Right forelimb (tissue), 1 donor: ENCODE data around the gene SPARC.
"Not testable (repeated sequence)": the region's sequence is repeated elsewhere in the genome, so short reads cannot be mapped to it uniquely, and the experiment has no call there.

Experiments
- DNase-seq: peaks from one replicate; pipeline ENCODE4 v3.0.0-alpha.2; 2018

Gene SPARC, protein sequence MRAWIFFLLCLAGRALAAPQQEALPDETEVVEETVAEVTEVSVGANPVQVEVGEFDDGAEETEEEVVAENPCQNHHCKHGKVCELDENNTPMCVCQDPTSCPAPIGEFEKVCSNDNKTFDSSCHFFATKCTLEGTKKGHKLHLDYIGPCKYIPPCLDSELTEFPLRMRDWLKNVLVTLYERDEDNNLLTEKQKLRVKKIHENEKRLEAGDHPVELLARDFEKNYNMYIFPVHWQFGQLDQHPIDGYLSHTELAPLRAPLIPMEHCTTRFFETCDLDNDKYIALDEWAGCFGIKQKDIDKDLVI

DNA sequence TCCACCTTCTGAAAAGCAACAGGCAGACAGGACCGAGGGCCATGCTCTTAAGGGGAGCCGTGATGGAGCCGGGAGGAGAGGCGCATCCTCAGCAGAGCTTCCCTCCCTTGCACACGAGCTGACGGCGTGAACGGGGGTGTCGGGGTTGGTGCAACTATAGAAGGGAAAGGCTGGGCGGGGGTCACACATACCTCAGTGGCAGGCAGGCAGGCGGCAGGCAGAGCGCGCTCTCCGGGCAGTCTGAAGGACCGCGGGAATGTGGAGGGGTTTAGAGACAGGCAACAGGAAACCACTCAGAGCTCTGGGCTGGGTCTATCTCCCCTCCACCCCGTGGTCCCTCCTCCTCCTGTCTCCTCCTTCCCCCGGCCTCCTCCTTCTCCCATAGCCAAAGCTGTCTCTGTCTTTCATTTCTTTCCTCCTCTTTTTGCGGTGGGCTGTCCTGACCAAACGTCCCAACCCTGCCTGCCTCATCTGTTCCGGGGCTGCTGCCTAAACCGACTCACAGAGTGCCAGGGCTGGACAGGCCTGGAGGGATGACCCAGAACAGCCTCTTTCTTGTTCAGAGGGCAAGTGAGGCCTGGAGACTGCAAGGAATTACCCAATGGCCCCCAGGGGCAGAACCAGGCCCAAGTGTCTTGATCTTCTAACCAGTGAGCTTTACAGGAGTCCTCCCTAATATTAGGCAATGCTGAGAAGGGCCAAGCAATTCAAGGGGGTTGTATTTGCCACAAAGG, at the start of gene SPARC:
SPARC (minus strand) TSS at position 242 of the 734 bp plus-strand sequence. CDS start 10,727 bp downstream, outside the sequence.
- peak; percentile 95 for DNase-seq

- no peak for DNase-seq
Measured at GRCh38 chr5:151735646-151736045, 48.9 kb upstream of the SPARC start.

GRCh38 chr5:151734064-151734408, 47.3 kb upstream of the SPARC start:
- DNase-seq, result no peak

- DNase-seq, result no peak
Measured at GRCh38 chr5:151733358-151734063, 46.8 kb upstream of the SPARC start.

DNA sequence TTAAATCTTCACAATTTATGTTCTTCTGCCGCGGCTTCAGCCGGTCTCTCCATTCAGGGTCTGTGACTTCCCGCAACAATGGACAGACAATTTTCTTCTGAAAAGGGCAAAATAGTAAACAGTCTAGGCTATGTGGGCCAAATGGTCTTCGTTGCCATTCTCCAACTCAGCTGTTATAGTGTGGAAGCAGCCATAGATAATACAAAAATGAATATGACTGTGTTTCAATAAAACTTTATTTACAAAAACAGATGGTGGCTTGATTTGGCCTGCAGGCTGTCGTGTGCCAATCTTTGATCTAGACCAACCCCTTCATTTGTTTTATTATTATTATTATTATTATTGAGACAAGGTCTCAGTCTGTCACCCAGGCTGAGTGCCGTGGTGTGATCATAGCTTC, 43.7 kb upstream of the SPARC start:
- DNase-seq, result no peak

GRCh38 chr5:151729597-151729996, 42.9 kb upstream of the SPARC start:
- DNase-seq, result not testable (repeated sequence)

DNA sequence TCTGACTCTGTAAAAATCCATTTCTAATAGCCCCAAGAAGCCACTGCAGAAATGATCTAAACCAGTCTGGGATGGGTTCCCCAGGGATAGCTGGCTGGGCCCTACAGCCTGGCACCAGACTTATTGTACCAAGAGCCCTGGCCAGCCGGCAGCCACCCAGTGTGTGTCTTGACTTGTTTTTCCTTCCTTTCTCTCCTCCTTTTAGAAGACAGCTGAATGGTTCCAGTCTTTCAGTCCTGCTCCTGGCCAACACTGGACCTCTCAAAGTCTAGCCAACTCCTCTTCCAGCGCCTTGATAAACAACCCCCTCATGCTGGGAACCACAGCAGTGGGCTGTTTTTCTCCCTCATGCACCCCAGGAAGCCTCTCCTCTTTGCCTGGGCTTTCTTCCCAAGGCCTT, 37.6 kb upstream of the SPARC start:
- no peak for DNase-seq

GRCh38 chr5:151722546-151722945, 35.8 kb upstream of the SPARC start:
- DNase-seq, result no peak

DNA sequence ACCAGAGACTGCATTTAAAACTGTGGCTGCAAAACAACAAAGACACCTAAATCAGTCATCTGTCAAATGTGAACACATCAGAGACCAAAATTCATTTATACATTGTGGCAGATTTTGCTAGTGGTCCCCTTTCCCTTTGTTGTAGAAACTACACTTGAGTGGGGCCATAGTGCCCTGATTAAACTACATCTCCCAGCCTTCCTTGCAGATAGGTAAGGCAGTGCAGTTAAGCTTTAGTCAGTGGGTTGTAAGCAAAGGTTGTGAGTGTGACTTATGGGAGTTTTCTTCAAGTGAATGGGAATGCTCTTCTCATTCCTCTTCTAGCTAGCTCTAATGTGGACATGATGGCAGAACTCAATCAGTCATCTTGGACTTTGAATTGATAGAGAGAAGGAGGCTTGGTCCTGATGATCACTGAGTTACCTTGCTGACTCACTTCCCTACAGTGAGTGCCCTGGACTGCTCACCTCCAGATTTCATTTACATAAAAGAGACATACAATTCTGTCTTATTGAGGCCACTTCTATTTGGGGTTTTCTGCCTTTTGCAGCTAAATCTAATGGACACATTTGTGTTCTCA, 35.2 kb upstream of the SPARC start:
- DNase-seq, result no peak

DNA sequence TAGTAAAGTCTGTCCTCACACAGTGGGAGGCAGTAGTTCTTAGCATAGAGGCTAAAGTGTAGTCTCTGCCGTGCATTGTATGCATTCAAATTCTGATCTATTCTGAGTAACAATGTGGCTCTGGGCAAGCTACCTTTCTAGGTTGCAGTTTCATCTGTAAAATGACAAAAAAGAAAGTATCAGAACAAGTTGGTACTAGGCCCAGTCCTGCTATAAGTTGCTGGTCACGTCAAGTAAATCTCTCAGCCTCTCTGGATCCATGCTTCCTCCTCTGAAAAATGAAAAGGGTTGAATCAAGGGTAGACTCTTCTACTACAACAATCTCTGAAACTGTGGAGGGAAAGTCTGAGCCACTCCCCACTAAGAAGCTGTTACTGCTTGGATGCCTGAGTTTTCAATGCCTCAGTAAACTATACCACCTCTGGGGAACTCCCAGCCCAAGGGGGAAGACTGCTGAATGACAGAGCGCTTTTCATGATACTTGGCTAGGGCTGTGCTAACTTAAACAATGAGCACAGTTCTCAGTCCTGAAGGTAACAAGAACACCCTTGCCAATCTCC, 34.5 kb upstream of the SPARC start:
- DNase-seq, result no peak

DNA sequence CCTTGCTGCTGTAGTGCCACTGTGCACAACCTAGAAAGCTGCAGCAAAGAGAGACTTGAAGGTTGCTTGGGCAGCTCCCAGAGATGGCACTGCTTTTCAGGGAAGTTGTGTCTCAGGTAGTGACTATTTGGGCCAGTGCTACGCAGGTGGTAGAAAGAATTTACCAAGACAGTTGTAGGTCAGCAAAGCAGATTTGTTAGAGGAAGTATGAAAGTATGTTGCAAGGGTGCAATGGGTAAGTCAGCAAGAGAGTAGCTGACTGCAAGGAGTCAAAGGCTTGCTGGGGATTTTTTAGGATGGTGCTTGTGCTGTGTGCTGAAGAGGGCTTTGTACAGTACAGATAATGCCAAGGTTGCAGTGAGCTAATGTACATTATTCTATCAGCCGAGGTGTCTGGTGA, 33.5 kb upstream of the SPARC start:
- no peak for DNase-seq

DNA sequence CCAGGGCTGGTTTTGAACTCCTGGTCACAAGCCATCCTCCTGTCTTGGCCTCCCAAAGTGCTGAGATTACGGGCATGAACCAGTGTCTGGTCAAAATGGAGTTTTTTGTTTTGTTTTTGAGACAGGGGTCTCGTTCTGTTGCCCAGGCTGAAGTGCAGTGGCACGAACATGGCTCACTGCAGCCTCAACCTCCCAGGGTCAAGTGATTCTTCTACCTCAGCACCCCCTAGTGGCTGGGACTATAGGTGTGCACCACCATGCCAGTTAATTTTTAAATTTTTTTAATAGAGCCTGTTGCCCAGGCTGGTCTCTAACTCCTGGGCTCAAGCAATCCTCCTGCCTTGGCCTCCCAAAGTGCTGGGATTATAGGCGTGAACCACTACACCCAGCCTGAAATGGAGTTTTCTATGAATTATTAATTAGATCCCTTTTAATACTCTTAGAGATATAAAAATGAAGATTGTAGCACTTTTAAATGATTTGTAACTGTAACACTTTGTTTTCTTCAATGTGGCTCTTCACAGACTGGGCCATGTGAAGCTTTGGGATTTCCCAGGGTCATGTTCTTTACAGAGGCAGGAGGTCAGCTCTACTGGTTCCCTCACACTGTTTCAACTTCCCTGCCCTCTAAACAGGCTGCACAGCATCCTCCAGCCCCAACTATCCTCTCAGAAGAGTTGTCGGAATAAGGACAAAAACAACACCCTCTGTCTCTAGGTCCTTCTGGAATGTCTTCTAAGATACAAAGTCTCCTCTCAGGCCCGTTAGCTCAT, 32.7 kb upstream of the SPARC start:
- no peak for DNase-seq

DNA sequence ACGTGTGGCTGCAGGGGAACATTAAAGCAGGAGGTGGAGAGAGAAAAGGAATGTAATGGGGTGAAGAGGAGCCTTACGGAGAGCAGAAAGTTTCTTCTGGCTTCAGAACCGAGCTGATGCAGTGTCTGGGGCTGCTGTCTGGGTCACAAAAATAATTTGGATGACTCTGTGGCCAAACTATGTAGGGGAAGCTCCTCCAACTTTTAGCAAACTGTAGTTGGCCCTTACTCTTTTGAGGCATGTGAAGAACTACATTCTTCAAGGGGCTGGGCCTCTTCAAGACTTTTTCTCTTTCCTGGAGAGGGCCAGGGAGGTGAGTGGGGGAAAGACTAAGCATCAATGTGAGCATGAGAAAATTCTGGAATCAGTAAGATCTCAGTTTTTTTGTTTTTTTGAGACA, 31.9 kb upstream of the SPARC start:
- no peak for DNase-seq

DNA sequence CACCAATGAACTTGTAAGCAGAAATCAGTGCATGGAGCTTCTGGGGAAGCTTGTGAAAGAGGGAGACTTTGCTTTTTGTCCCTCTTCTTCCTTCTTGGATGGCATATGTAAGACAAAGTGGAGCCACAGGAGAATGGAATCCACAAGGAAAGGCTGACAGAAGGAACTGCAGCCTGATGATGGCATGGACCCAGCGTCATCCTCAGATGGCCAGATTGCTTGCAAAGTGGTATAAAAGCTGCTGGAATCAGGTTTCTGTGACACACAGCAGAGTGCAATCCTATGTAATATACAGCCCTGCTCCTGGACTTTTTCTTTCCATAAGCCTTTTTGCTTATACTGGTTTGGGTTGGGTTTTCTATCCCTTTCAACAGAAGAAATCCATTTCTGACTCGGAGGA, 31.4 kb upstream of the SPARC start:
- DNase-seq, result no peak

DNA sequence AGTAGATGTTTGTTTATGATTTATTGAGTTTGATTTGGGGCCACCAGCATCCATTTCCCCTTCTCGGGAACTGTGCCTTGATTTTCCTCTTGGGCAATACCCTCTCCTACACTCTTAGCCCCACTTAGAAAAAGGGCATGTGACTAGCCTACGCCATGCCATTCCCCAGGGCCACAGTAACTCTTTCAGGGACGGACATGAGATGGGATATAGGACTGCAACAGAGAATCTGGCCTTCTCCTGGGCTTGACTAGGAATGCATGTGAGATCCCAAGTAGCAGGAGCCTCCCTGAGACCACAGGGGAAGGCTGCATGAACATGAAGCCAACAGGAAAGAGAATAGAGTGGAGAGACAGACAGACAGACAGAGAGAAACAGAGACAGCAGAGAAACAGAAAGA, 30.7 kb upstream of the SPARC start:
- no peak for DNase-seq

- no peak for DNase-seq
Measured at GRCh38 chr5:151709109-151709735, 22.5 kb upstream of the SPARC start.

GRCh38 chr5:151708126-151708525, 21.4 kb upstream of the SPARC start:
- DNase-seq, result no peak

DNA sequence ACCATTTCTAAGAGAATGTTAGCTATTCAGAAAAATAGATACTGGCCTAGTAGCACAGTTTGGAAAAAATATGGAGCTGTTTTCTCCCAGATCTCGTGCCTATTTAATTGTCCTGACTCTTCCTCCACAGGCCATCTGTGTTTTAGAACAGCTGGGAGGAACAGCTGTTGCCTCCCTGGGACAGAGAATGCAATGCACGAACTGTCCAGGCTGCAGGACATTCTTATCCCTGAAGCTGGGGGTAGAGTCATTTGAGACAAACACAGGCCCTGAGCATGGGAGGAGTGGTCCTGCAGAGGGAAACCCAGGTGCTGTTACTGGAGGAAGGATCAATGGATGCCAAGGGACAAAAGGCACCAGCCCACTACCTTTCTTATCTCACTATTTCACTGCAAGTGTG, 20.9 kb upstream of the SPARC start:
- no peak for DNase-seq

DNA sequence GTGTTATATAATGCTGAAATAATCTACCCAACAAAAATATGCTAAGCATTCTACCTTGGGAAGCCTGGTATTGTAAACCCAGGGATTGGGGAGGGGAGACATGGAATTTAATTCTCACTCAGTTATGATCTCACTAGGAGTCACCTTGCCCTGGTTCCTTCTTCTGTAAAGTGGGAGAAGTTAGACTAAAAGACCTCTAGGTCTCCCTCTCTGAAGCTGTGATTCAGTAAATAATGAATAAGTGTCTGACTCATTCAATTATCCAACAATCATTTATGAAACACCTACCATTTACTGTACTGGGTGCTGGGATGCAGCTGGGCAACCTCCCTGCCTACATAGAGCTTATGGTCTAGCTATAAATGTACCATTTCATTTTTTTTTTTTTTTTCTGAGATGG, 20.2 kb upstream of the SPARC start:
- no peak for DNase-seq

- DNase-seq, result no peak
Measured at GRCh38 chr5:151703780-151704179, 17.1 kb upstream of the SPARC start.

DNA sequence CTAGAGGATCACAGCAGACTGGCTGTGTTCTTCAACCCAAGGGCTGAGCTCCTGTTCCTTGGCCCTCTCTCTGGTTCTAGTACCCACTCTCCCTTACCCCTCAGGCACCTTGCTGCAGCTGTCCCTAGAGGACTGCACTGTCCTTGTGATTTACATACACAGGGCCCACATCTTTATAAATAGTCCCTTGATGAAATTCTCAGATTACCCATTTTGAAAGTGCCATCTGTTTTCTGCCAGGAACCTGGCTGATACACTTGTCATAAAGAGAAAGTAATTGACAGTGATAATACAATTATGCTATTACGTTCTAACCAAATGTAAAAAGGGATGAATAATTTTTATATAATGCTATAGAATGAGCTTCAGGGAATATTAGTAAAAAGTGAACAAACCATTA, 16.5 kb upstream of the SPARC start:
- no peak for DNase-seq

DNA sequence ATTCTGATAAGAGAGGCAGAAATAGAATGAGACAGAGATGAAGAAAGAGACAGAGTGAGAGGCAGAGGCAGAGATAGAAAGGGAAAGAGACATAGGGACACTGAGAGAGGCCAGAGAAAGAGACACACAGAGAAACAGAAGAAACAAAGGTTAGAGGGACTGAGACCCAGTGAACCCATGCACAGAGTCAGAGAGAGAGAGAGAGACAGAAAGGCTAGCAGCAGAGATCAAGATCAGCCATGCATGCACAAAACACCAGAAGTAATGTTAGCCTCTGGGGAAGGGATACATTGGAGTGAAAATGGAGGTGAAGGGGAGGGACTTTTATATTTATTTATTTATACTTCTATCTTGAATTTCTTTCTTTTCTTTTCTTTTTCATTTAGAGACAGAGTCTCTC, 14.1 kb upstream of the SPARC start:
- no peak for DNase-seq
